ENCODE measurements around the gene BTBD9.
A peak's percentile ranks its signal among the peaks of the same experiment; 100 is the strongest.

The BTBD9 gene

GRCh38 chr6:38573801-38574395 is 65.8 kb downstream of the BTBD9 start:
- H3K4me1 Mint-ChIP-seq (ENCODE audit: low read depth) = peaks cover 27% of the 10 kb centered on the region
- H3K27ac Mint-ChIP-seq = peak overlapping the region; percentile 23
- H3K9me3 Mint-ChIP-seq = no peaks in the 10 kb centered on the region
- H3K27me3 Mint-ChIP-seq (ENCODE audit: low read depth) = no peaks in the 10 kb centered on the region
- H3K4me3 Mint-ChIP-seq = no peak overlapping the region
- peaks cover 11% of the 10 kb centered on the region for H3K36me3 Mint-ChIP-seq (ENCODE audit: low read depth)
- DNase-seq (ENCODE audit: low spot score) = no peak

DNA sequence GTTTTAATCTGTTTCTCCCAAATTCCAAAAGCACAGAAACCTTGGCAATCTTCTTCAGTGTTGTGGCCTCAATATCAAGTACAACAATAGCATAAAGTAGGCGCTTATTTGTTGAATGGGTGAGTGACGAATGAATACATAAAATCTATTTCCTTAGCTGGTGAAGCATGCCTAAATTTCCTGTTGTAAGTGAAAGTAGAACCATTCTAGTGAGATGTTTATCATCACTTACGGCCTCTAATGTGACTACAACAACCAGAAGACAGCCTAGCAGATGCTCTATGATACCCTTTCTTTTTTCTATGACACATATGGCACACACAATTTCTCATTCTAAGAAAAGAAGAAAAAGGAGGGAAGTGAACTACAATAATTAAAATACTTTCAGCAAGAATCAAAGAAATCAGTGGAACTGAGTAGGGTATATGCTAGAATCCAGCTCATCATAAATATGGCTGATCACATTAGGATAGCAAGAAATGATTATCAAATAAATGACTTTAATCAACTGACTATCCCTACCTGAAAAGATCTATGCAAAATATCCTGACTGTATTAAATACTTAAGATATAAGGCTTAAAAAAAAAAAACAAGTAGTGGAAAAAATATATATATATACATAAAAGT is 67.4 kb downstream of the BTBD9 start:
- Mint-ChIP-seq H3K36me3 (ENCODE audit: low read depth) (peaks cover 11% of the 10 kb centered on the region), H3K4me3 (peak overlapping the region; percentile 63), H3K9me3 (no peaks in the 10 kb centered on the region), H3K27ac (peak overlapping the region; percentile 95), H3K4me1 (ENCODE audit: low read depth) (peaks cover 24% of the 10 kb centered on the region), H3K27me3 (ENCODE audit: low read depth) (no peaks in the 10 kb centered on the region)
- peak; percentile 6 for DNase-seq (ENCODE audit: low spot score)

DNA sequence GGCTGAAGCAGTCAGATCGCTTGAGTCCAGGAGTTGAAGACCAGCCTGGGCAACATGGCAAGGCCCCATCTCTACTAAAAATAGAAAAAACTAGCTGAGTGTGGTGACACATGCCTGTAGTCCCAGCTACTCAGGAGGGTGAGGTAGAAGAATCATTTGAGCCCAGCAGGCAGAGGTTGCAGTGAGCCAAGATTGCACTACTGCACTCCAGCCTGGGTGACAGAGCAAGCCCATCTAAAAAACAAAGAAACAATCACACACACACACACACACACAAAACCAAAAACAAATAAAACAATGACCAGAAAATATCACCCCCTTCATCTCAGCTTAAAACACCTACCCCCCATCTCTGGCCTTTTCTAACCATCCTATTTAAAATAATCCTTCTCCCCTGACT is 68.0 kb downstream of the BTBD9 start:
- no peak for DNase-seq (ENCODE audit: low spot score)
- Mint-ChIP-seq H3K9me3 (no peaks in the 10 kb centered on the region), H3K36me3 (ENCODE audit: low read depth) (peaks cover 9% of the 10 kb centered on the region), H3K4me3 (peak overlapping the region; percentile 63), H3K27me3 (ENCODE audit: low read depth) (no peaks in the 10 kb centered on the region), H3K4me1 (ENCODE audit: low read depth) (peaks cover 24% of the 10 kb centered on the region), H3K27ac (peak overlapping the region; percentile 95)

DNA sequence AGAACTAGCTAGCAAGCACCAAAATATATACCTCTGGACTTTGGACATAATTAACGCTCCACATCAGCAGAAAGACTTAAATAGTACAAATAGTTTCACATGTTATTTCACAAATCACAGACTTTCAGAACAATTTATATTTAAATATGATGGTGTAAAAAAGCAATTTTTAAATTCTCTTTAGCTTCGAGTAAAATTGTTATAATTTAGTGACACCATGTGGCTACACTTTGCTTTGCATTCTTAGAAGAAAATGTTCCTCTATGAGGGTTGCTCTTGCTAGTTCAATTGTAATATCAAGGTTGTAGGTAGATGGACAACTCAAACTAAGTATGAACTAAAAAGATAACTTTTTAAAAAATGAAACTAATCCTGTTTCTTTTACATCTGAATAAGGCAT is 69.0 kb downstream of the BTBD9 start:
- H3K4me1 Mint-ChIP-seq (ENCODE audit: low read depth) = peaks cover 24% of the 10 kb centered on the region
- H3K27me3 Mint-ChIP-seq (ENCODE audit: low read depth) = no peaks in the 10 kb centered on the region
- no peaks in the 10 kb centered on the region for H3K9me3 Mint-ChIP-seq
- H3K27ac Mint-ChIP-seq = peak overlapping the region; percentile 95
- peaks cover 6% of the 10 kb centered on the region for H3K36me3 Mint-ChIP-seq (ENCODE audit: low read depth)
- DNase-seq (ENCODE audit: low spot score) = no peak
- H3K4me3 Mint-ChIP-seq = no peak overlapping the region

GRCh38 chr6:38567436-38567835 is 72.3 kb downstream of the BTBD9 start:
- H3K4me3 Mint-ChIP-seq = no peak overlapping the region
- no peaks in the 10 kb centered on the region for H3K9me3 Mint-ChIP-seq
- no peak overlapping the region for H3K27ac Mint-ChIP-seq
- H3K36me3 Mint-ChIP-seq (ENCODE audit: low read depth) = peaks cover 1% of the 10 kb centered on the region
- no peaks in the 10 kb centered on the region for H3K27me3 Mint-ChIP-seq (ENCODE audit: low read depth)
- H3K4me1 Mint-ChIP-seq (ENCODE audit: low read depth) = peaks cover 17% of the 10 kb centered on the region
- no peak for DNase-seq (ENCODE audit: low spot score)

DNA sequence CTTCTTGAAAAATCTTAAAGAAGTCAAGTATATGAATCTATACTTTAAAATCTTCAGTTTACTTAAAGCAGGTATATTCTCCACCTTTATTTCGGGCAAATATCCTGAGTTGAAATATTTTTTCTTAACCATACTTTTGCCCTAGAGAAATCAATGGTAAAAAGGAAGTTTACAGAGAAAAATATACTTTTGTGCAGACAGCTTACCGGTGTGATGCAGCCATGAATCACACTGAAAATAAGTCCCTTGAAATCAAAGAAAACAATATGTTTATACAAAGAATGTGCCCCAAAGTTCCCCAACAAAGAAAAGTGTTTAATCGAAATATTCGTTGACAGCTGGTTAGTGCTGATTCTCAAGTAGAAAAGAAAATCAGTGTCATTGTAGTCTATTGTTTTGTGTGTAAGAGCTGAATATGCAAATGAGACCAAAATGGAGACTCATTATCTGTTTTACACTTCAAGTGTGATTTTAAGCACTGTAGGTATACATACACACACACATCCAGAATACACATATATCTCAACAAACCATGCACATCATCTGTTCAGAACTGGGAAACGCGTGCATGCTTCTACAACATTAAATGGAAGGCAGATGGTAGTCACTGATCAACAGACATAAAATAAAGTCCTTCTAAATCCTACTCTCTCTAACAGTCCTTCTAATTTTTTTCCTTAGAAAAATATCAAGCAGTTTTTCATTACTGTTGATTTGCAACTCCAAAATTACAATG is 73.3 kb downstream of the BTBD9 start:
- Mint-ChIP-seq H3K36me3 (ENCODE audit: low read depth) (no peaks in the 10 kb centered on the region), H3K4me1 (ENCODE audit: low read depth) (peaks cover 7% of the 10 kb centered on the region), H3K9me3 (no peaks in the 10 kb centered on the region), H3K27me3 (ENCODE audit: low read depth) (peaks cover 3% of the 10 kb centered on the region), H3K4me3 (no peak overlapping the region), H3K27ac (no peak overlapping the region)
- DNase-seq (ENCODE audit: low spot score) = no peak

DNA sequence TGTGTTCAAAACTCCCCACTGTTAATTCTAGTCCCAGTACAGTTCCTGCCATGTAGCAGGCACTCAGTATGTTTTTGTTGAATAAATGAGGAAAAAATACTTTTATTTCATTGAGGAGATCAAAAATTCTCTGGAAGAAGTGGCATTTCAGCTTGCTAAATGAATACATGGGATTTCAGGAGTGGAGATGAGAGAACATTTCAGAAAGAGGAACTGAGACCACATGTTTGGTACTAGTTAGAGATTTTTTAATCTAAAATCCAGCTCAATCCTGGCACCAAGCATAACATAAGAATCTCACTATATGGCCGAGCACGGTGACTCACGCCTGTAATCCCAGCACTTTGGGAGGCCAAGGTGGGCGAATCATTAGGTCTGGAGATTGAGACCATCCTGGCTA is 75.4 kb downstream of the BTBD9 start:
- Mint-ChIP-seq H3K27ac (no peak overlapping the region), H3K36me3 (ENCODE audit: low read depth) (no peaks in the 10 kb centered on the region), H3K4me1 (ENCODE audit: low read depth) (no peaks in the 10 kb centered on the region), H3K27me3 (ENCODE audit: low read depth) (peaks cover 4% of the 10 kb centered on the region), H3K4me3 (no peak overlapping the region), H3K9me3 (no peaks in the 10 kb centered on the region)
- DNase-seq (ENCODE audit: low spot score) = no peak

GRCh38 chr6:38555606-38556005 is 84.1 kb downstream of the BTBD9 start:
- Mint-ChIP-seq H3K27me3 (ENCODE audit: low read depth) (no peaks in the 10 kb centered on the region), H3K9me3 (no peaks in the 10 kb centered on the region), H3K36me3 (ENCODE audit: low read depth) (no peaks in the 10 kb centered on the region), H3K4me3 (no peak overlapping the region), H3K4me1 (ENCODE audit: low read depth) (no peaks in the 10 kb centered on the region), H3K27ac (no peak overlapping the region)
- DNase-seq (ENCODE audit: low spot score) = no peak

DNA sequence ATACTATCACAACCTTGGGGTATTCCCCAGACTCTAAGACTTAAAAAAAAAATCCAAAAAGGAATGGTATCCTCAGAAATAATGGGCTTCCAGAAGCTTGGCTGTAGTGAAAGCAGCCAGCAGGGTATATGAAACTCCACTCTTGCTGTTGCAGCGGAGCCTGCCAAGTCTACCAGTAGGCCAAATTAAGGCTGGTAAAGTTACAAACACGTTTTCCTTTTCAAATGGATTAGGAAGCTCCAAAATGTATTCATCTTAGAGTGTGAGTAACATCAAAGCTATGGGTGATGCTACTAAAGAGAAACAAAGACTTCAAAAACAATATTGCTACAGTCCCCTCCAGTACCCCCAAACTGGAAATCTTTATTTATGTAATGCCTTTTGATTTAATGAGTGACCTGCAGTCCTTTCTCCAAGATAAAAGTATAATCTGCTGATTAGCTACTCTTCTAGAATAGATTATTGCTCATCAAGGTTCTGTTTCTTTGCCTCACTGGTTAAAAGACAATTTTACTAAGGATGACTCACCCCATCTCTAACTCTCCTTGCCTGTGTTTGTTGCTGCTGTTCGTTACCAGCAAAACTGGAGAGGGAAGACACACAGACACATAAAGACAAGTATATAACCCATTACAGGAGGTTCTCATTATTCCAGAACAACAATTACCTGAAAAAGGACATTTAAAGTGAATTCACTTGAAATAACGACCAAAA is 84.9 kb downstream of the BTBD9 start:
- no peaks in the 10 kb centered on the region for H3K27me3 Mint-ChIP-seq (ENCODE audit: low read depth)
- DNase-seq (ENCODE audit: low spot score) = no peak
- H3K9me3 Mint-ChIP-seq = no peaks in the 10 kb centered on the region
- no peak overlapping the region for H3K27ac Mint-ChIP-seq
- H3K36me3 Mint-ChIP-seq (ENCODE audit: low read depth) = no peaks in the 10 kb centered on the region
- no peaks in the 10 kb centered on the region for H3K4me1 Mint-ChIP-seq (ENCODE audit: low read depth)
- H3K4me3 Mint-ChIP-seq = no peak overlapping the region

GRCh38 chr6:38554014-38554413 is 85.7 kb downstream of the BTBD9 start:
- DNase-seq (ENCODE audit: low spot score) = no peak
- H3K36me3 Mint-ChIP-seq (ENCODE audit: low read depth) = no peaks in the 10 kb centered on the region
- no peak overlapping the region for H3K27ac Mint-ChIP-seq
- H3K9me3 Mint-ChIP-seq = no peaks in the 10 kb centered on the region
- no peaks in the 10 kb centered on the region for H3K4me1 Mint-ChIP-seq (ENCODE audit: low read depth)
- H3K27me3 Mint-ChIP-seq (ENCODE audit: low read depth) = no peaks in the 10 kb centered on the region
- no peak overlapping the region for H3K4me3 Mint-ChIP-seq

DNA sequence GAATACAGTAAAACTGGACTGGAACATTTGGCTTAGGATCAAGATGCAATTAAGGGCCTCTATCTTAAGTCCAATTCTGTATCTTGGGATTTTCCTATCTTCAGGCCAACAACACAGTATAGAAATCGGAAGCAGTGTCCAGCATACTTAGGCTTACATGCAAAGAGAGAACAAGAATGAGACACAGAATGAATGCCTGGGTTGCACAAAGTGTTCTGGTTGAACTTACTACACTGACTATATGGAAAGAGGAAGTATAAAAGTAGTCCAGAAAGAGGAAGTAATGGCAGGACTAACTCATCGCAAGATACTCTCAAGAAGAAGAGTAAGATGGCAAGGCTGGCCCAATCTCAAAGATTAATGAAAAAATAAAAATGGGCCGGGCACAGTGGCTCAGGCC is 87.6 kb downstream of the BTBD9 start:
- no peak overlapping the region for H3K4me3 Mint-ChIP-seq

GRCh38 chr6:38549795-38550194 is 89.9 kb downstream of the BTBD9 start:
- H3K9me3 Mint-ChIP-seq = no peaks in the 10 kb centered on the region
- no peaks in the 10 kb centered on the region for H3K36me3 Mint-ChIP-seq (ENCODE audit: low read depth)
- no peak overlapping the region for H3K27ac Mint-ChIP-seq
- DNase-seq (ENCODE audit: low spot score) = no peak
- no peaks in the 10 kb centered on the region for H3K4me1 Mint-ChIP-seq (ENCODE audit: low read depth)
- no peak overlapping the region for H3K4me3 Mint-ChIP-seq
- no peaks in the 10 kb centered on the region for H3K27me3 Mint-ChIP-seq (ENCODE audit: low read depth)

More for the DNA sequence above, 87.6 kb downstream of the BTBD9 start:
- H3K4me1 Mint-ChIP-seq (ENCODE audit: low read depth) = no peaks in the 10 kb centered on the region
- no peaks in the 10 kb centered on the region for H3K36me3 Mint-ChIP-seq (ENCODE audit: low read depth)
- H3K27me3 Mint-ChIP-seq (ENCODE audit: low read depth) = no peaks in the 10 kb centered on the region
- no peaks in the 10 kb centered on the region for H3K9me3 Mint-ChIP-seq
- no peak for DNase-seq (ENCODE audit: low spot score)
- H3K27ac Mint-ChIP-seq = no peak overlapping the region

DNA sequence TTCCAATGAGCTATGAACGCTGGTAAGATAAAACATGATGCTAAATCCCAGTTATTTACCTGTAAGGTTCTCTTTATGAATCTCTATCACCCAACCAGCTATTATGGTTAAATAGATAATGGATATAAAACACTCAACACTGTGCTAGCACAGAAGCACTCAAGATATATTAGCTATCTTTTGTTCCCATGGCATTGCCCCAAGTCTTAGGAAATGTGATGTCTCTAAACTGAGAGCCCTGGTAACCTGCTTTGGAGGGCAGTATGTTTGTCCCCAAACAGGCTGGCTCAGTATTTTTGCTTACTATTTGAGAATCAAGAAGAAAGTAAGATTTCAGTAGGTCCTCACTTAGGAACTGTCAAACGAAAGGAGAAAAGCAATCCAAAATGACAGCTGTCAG is 90.5 kb downstream of the BTBD9 start:
- Mint-ChIP-seq H3K27me3 (ENCODE audit: low read depth) (no peaks in the 10 kb centered on the region), H3K27ac (no peak overlapping the region), H3K36me3 (ENCODE audit: low read depth) (no peaks in the 10 kb centered on the region), H3K4me3 (no peak overlapping the region), H3K4me1 (ENCODE audit: low read depth) (no peaks in the 10 kb centered on the region), H3K9me3 (no peaks in the 10 kb centered on the region)
- no peak for DNase-seq (ENCODE audit: low spot score)

- H3K27me3 Mint-ChIP-seq (ENCODE audit: low read depth) = no peaks in the 10 kb centered on the region
- no peak overlapping the region for H3K27ac Mint-ChIP-seq
- H3K4me1 Mint-ChIP-seq (ENCODE audit: low read depth) = no peaks in the 10 kb centered on the region
- no peak for DNase-seq (ENCODE audit: low spot score)
- no peaks in the 10 kb centered on the region for H3K36me3 Mint-ChIP-seq (ENCODE audit: low read depth)
- no peaks in the 10 kb centered on the region for H3K9me3 Mint-ChIP-seq
- no peak overlapping the region for H3K4me3 Mint-ChIP-seq
Observed at GRCh38 chr6:38543022-38543421, 96.7 kb downstream of the BTBD9 start.
